Natural killer cell (primary cell): ENCODE measurements around the gene PPHLN1. TPM values are rescaled to one million over a fixed set of nuclear protein-coding genes. Genes with fewer than 3 reads are reported as not detected.

Experiments used
- ATAC-seq, 3 donors: fragments of 150-1000 bp in 2 of 3; fragments of 200-7000 bp in 1 of 3; cut with Tn5 transposase; 1 replicate in 1 of 3; 2 replicates in 2 of 3; pipeline ENCODE4 v1.10.0; 2021; ENCODE audit warnings: mild to moderate bottlenecking in 2 of 3, moderate library complexity in 2 of 3
- DNase-seq, 2 donors: peaks; one replicate each; pipeline versions ENCODE4 v3.0.0 to v3.0.0-alpha.2; 2013 to 2021; ENCODE audit warnings: mixed read lengths in 1 of 2
- H3K27ac ChIP-seq: one replicate; pipeline ENCODE4 v1.5.1; 2013; ENCODE audit warnings: mild to moderate bottlenecking, low read length
- H3K27me3 ChIP-seq: one replicate; pipeline ENCODE4 v1.6.1; 2013; ENCODE audit warnings: low read length; ENCODE audit not compliant: control insufficient read depth, insufficient read depth
- H3K36me3 ChIP-seq: one replicate; pipeline ENCODE4 v1.6.1; 2013; ENCODE audit warnings: low read length; ENCODE audit not compliant: control insufficient read depth, insufficient read depth
- H3K4me1 ChIP-seq: one replicate; pipeline ENCODE4 v1.6.1; 2013; ENCODE audit warnings: low read length; ENCODE audit not compliant: control insufficient read depth, insufficient read depth
- H3K4me3 ChIP-seq: one replicate; pipeline ENCODE4 v1.5.1; 2013; ENCODE audit warnings: low read length
- H3K9me3 ChIP-seq: one replicate; pipeline ENCODE4 v1.6.1; 2013; ENCODE audit warnings: low read length; ENCODE audit not compliant: control insufficient read depth, insufficient read depth
- H3K27ac Mint-ChIP-seq, 2 donors: one replicate each; pipeline ENCODE4 v1.8.0; 2022; ENCODE audit warnings: mild to moderate bottlenecking in 2 of 2, mixed read lengths in 2 of 2, moderate library complexity in 1 of 2
- H3K27me3 Mint-ChIP-seq, 2 donors: one replicate each; pipeline ENCODE4 v1.8.0; 2022; ENCODE audit warnings: low read depth in 2 of 2, mixed read lengths in 2 of 2
- H3K36me3 Mint-ChIP-seq: one replicate; pipeline ENCODE4 v1.8.0; 2022; ENCODE audit warnings: mixed read lengths
- H3K4me1 Mint-ChIP-seq, 2 donors: one replicate each; pipeline ENCODE4 v1.8.0; 2022; ENCODE audit warnings: mixed read lengths in 2 of 2
- H3K4me3 Mint-ChIP-seq: one replicate; pipeline ENCODE4 v1.8.0; 2022; ENCODE audit warnings: mild to moderate bottlenecking, moderate library complexity, mixed read lengths
- H3K9me3 Mint-ChIP-seq, 2 donors: one replicate each; pipeline ENCODE4 v1.8.0; 2022; ENCODE audit warnings: mixed read lengths in 2 of 2
- WGBS: methylation state at CpG from one replicate; pipeline ENCODE4 v1.1.7; 2013; ENCODE audit warnings: missing lambda C conversion rate; ENCODE audit not compliant: insufficient coverage; 5-methylcytosine and 5-hydroxymethylcytosine counted together
- intact Hi-C: fragments of 100-400 bp; cut with micrococcal nuclease; formaldehyde crosslinking; loops from one replicate; pipeline ENCODE4 v1.14.2; 2022
- total RNA-seq, 4 donors: library from RNA; stranded (reverse); fragments of 120-200 nt in 1 of 4; gene quantifications; one replicate each; pipeline versions ENCODE4 v1.2.3 to v1.2.4, GENCODE V29; 2013 to 2022
- TF ChIP-seq, protein P1 (sequence below): fragments of 200-600 bp; IDR thresholded peaks from one replicate; pipeline ENCODE4 v1.8.0; 2022; ENCODE audit warnings: antibody characterized with exemption

Gene PPHLN1
- total RNA-seq, 3 donors from 2014 or later (not counting 1 experiment from before 2014, with no cell fraction given), result 98.2 to 101 (median 101) TPM

DNA sequence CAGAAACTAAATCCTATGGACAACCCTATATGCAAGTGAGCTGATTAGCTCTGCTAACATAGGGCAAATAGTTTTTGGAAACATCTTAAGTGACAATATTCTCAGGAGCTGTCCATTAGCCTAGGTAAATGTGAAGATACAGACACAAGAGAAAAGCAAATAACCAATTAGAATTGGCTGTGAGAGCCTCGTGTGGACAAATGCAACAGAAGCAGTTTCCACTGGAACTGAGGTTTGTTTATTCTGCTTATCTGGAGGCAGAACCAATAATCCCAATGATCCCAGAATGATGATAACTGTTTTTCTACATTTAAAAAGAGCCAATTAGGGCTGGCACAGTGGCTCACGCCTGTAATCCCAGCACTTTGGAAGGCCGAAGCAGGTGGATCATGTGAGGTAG, 44.7 kb upstream of the PPHLN1 start:
- no peaks in the 10 kb centered on the region for H3K4me1 Mint-ChIP-seq
- intact Hi-C loops, result no loop called here
- peaks cover 2 to 7% of the 10 kb centered on the region in 2 donors for H3K27me3 Mint-ChIP-seq
- Histone ChIP-seq H3K27me3 (no peaks in the 10 kb centered on the region), H3K27ac (no peak overlapping the region), H3K9me3 (no peaks in the 10 kb centered on the region), H3K36me3 (no peaks in the 10 kb centered on the region), H3K4me1 (no peaks in the 10 kb centered on the region), H3K4me3 (no peak overlapping the region)
- no peak for DNase-seq
- H3K27ac Mint-ChIP-seq, result no peak overlapping the region
- H3K36me3 Mint-ChIP-seq, result no peaks in the 10 kb centered on the region
- ATAC-seq, result no peak
- H3K4me3 Mint-ChIP-seq, result no peak overlapping the region
- H3K9me3 Mint-ChIP-seq, result no peaks in the 10 kb centered on the region
- TF ChIP-seq, protein P1, sequence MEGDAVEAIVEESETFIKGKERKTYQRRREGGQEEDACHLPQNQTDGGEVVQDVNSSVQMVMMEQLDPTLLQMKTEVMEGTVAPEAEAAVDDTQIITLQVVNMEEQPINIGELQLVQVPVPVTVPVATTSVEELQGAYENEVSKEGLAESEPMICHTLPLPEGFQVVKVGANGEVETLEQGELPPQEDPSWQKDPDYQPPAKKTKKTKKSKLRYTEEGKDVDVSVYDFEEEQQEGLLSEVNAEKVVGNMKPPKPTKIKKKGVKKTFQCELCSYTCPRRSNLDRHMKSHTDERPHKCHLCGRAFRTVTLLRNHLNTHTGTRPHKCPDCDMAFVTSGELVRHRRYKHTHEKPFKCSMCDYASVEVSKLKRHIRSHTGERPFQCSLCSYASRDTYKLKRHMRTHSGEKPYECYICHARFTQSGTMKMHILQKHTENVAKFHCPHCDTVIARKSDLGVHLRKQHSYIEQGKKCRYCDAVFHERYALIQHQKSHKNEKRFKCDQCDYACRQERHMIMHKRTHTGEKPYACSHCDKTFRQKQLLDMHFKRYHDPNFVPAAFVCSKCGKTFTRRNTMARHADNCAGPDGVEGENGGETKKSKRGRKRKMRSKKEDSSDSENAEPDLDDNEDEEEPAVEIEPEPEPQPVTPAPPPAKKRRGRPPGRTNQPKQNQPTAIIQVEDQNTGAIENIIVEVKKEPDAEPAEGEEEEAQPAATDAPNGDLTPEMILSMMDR, result no peak
- WGBS, result 100% methylated on average over 2 of the region's 3 CpGs

DNA sequence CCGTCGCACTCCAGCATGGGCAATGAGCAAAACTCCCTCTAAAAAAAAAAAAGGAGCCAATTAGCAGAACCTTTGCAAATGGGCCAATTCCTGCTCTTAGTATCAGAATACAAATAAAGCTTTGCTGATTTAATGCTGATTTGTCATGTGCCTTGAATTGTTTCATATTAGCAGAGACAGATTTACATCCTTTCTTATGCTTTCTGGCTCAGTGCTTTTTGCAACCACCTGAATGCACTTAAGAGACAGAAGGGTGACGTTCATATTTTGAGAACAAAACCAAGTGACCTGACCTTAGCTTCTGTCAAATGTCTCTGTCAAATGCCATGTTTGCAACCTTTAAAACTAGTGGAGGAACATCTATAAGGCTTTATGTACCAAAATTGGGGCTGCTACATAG, 44.1 kb upstream of the PPHLN1 start:
- WGBS, result 85% methylated on average over 3 of the region's 3 CpGs
- Histone ChIP-seq H3K36me3 (no peaks in the 10 kb centered on the region), H3K4me3 (no peak overlapping the region), H3K9me3 (no peaks in the 10 kb centered on the region), H3K4me1 (no peaks in the 10 kb centered on the region), H3K27ac (no peak overlapping the region), H3K27me3 (no peaks in the 10 kb centered on the region)
- intact Hi-C loops, result no loop called here
- no peaks in the 10 kb centered on the region for H3K4me1 Mint-ChIP-seq
- H3K27me3 Mint-ChIP-seq, result peaks cover 2 to 7% of the 10 kb centered on the region in 2 donors
- no peak overlapping the region for H3K27ac Mint-ChIP-seq
- ATAC-seq (no peak), DNase-seq (no peak)
- H3K36me3 Mint-ChIP-seq, result no peaks in the 10 kb centered on the region
- H3K9me3 Mint-ChIP-seq, result no peaks in the 10 kb centered on the region
- TF ChIP-seq, protein P1, result no peak
- H3K4me3 Mint-ChIP-seq, result no peak overlapping the region

GRCh38 chr12:42282294-42282693, 43.7 kb upstream of the PPHLN1 start:
- no peaks in the 10 kb centered on the region for H3K36me3 Mint-ChIP-seq
- Histone ChIP-seq H3K4me1 (no peaks in the 10 kb centered on the region), H3K27me3 (no peaks in the 10 kb centered on the region), H3K36me3 (no peaks in the 10 kb centered on the region), H3K9me3 (no peaks in the 10 kb centered on the region), H3K27ac (no peak overlapping the region), H3K4me3 (no peak overlapping the region)
- ATAC-seq (no peak), DNase-seq (no peak)
- H3K9me3 Mint-ChIP-seq, result no peaks in the 10 kb centered on the region
- no peak overlapping the region for H3K27ac Mint-ChIP-seq
- no peaks in the 10 kb centered on the region for H3K4me1 Mint-ChIP-seq
- TF ChIP-seq, protein P1, result no peak
- peaks cover 2 to 7% of the 10 kb centered on the region in 2 donors for H3K27me3 Mint-ChIP-seq
- 100% methylated on average over 2 of the region's 2 CpGs for WGBS
- no peak overlapping the region for H3K4me3 Mint-ChIP-seq
- intact Hi-C loops, result no loop called here

DNA sequence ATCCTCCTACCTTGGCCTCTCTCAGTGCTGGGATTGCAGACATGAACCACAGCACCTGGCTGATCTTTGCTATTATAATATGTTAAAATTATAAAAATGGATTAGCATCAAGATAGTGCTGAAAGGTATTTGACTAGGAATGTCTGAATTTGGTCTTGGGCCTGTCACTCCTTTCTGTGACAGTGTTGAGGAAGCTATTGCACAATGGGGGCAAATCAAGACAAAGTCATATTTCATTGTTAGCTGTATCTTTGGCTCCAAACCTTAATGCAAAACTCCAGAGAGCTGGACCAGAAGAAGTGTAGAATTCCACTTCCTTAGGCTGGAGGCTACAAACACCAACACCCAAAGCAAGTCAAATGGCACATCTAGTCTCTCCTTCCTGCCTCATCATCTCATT, 42.2 kb upstream of the PPHLN1 start:
- H3K4me3 Mint-ChIP-seq, result no peak overlapping the region
- no peaks in the 10 kb centered on the region for H3K36me3 Mint-ChIP-seq
- Histone ChIP-seq H3K27me3 (no peaks in the 10 kb centered on the region), H3K4me1 (no peaks in the 10 kb centered on the region), H3K36me3 (no peaks in the 10 kb centered on the region), H3K4me3 (no peak overlapping the region), H3K27ac (no peak overlapping the region), H3K9me3 (no peaks in the 10 kb centered on the region)
- no peak overlapping the region for H3K27ac Mint-ChIP-seq
- H3K9me3 Mint-ChIP-seq, result no peaks in the 10 kb centered on the region
- ATAC-seq (no peak), DNase-seq (no peak)
- H3K27me3 Mint-ChIP-seq, result peaks cover 8 to 11% of the 10 kb centered on the region in 2 donors
- TF ChIP-seq, protein P1, result no peak
- intact Hi-C loops, result no loop called here
- H3K4me1 Mint-ChIP-seq, result no peaks in the 10 kb centered on the region
